Keratinocyte (primary cell): ENCODE data around the gene SH3GL3. TPM values are rescaled to one million over a fixed set of nuclear protein-coding genes. Genes with fewer than 3 reads are reported as not detected.
A peak's percentile ranks its signal among the peaks of the same experiment; 100 is the strongest.

Source experiments
- DNase-seq: peaks from one replicate; pipeline ENCODE4 v3.0.0-alpha.2; 2011; ENCODE audit warnings: low read depth, missing footprints, low spot score
- FAIRE-seq: peaks from 2 replicates; lab custom pipeline; 2011; peaks lifted over from hg19 to GRCh38; lab: Jason Lieb, UNC
- H2AFZ ChIP-seq: 2 replicates; pipeline ENCODE4 v1.6.0; 2012; ENCODE audit warnings: low read length, control low read depth, inconsistent platforms; ENCODE audit not compliant: control insufficient read depth
- H3K27ac ChIP-seq: 2 replicates; pipeline ENCODE4 v1.5.1; 2011; ENCODE audit warnings: low read length; ENCODE audit not compliant: control insufficient read depth, insufficient read depth
- H3K27me3 ChIP-seq: 3 replicates; pipeline ENCODE4 v1.6.0; 2011; ENCODE audit warnings: low read length; ENCODE audit not compliant: control insufficient read depth, insufficient read depth; ENCODE audit errors: extremely low read depth
- H3K36me3 ChIP-seq, 2 experiments: 2 replicates in 1 of 2; 3 replicates in 1 of 2; pipeline ENCODE4 v1.5.1; 2011; ENCODE audit warnings: low read length in 2 of 2, mild to moderate bottlenecking in 1 of 2; ENCODE audit not compliant: control insufficient read depth in 2 of 2, insufficient read depth in 2 of 2; ENCODE audit errors: extremely low read depth in 1 of 2
- H3K4me1 ChIP-seq: 3 replicates; pipeline ENCODE4 v1.5.1; 2011; ENCODE audit warnings: low read length; ENCODE audit not compliant: control insufficient read depth, insufficient read depth; ENCODE audit errors: extremely low read depth
- H3K4me2 ChIP-seq: 3 replicates; pipeline ENCODE4 v1.6.0; 2011; ENCODE audit warnings: low read depth, low read length; ENCODE audit not compliant: control insufficient read depth, insufficient read depth; ENCODE audit errors: extremely low read depth
- H3K4me3 ChIP-seq, 3 experiments: fragments of 200-600 bp in 1 of 3; sonication (generic) in 1 of 3; 2 replicates in 2 of 3; 3 replicates in 1 of 3; pipeline ENCODE4 v1.5.1; 2011 to 2016; ENCODE audit warnings: low read length in 3 of 3, mild to moderate bottlenecking in 3 of 3, control low read depth in 2 of 3, inconsistent platforms in 1 of 3, low read depth in 1 of 3, mixed read lengths in 1 of 3, mixed run types in 1 of 3, moderate library complexity in 1 of 3; ENCODE audit not compliant: control insufficient read depth in 2 of 3, insufficient read depth in 2 of 3; ENCODE audit errors: extremely low read depth in 1 of 3
- H3K79me2 ChIP-seq: 2 replicates; pipeline ENCODE4 v1.6.0; 2012; ENCODE audit warnings: low read length; ENCODE audit not compliant: control insufficient read depth, insufficient read depth
- H3K9ac ChIP-seq: 3 replicates; pipeline ENCODE4 v1.6.0; 2011; ENCODE audit warnings: low read length; ENCODE audit not compliant: control insufficient read depth, insufficient read depth; ENCODE audit errors: extremely low read depth
- H3K9me1 ChIP-seq: 3 replicates; pipeline ENCODE4 v1.6.0; 2011; ENCODE audit warnings: low read length; ENCODE audit not compliant: control insufficient read depth, insufficient read depth; ENCODE audit errors: extremely low read depth
- H3K9me3 ChIP-seq: 2 replicates; pipeline ENCODE4 v1.5.1; 2012; ENCODE audit warnings: low read depth, low read length; ENCODE audit not compliant: control insufficient read depth
- H4K20me1 ChIP-seq: 3 replicates; pipeline ENCODE4 v1.6.0; 2011; ENCODE audit warnings: low read length; ENCODE audit not compliant: control insufficient read depth, insufficient read depth; ENCODE audit errors: extremely low read depth
- CTCF ChIP-seq, 3 experiments: IDR thresholded peaks in 1 of 3; conservative IDR thresholded peaks in 1 of 3; optimal IDR thresholded peaks in 1 of 3; 2 replicates in 2 of 3; 3 replicates in 1 of 3; pipeline versions ENCODE3 to v1.5.1; 2011; ENCODE audit warnings: low read length in 3 of 3, mild to moderate bottlenecking in 3 of 3, moderate library complexity in 2 of 3, control low read depth in 1 of 3, inconsistent platforms in 1 of 3; ENCODE audit not compliant: insufficient read depth in 2 of 3; ENCODE audit errors: extremely low read depth in 1 of 3
- EZH2 ChIP-seq: IDR thresholded peaks from one replicate; pipeline ENCODE4 v1.6.1; 2012; ENCODE audit warnings: inconsistent platforms, mild to moderate bottlenecking, low read length, moderate library complexity
- dilution Hi-C: fragments of 300-500 bp; cut with MboI; formaldehyde crosslinking; loops from one replicate; pipeline ENCODE4 v1.7.0; 2020; ENCODE audit warnings: low sequenced_read_pairs; ENCODE audit not compliant: extremely low pct_ligation_motif_present
- polyA plus RNA-seq, 5 experiments: library from polyadenylated mRNA; depleted of rRNA in 3 of 5; stranded (reverse) in 3 of 5; stranded (forward) in 1 of 5; unstranded in 1 of 5; fragments of >200 nt; gene quantifications; 1 replicate in 1 of 5; 2 replicates in 3 of 5; 3 replicates in 1 of 5; pipeline versions ENCODE4 v1.2.1 to v1.2.3, GENCODE V29; 2011 to 2012; ENCODE audit warnings: missing spikeins in 2 of 5, low read depth in 1 of 5, low replicate concordance in 1 of 5

SH3GL3 gene
- polyA plus RNA-seq, 1 donor (not counting 4 experiments of a cell fraction or from before 2014, with no cell fraction given): 0.20 TPM

- H3K4me3 ChIP-seq: no peak overlapping the region
- H3K4me1 ChIP-seq: no peaks in the 10 kb centered on the region
- no peak for TF ChIP-seq EZH2
- TF ChIP-seq CTCF (optimal IDR thresholded peaks at IDR 0.05 in 1 of 3, IDR thresholded peaks at IDR 0.05 in 1 of 3, conservative IDR thresholded peaks at IDR 0.05 in 1 of 3; ENCODE audit: extremely low read depth in 1 of 3, insufficient read depth in 2 of 3, low read length in 3 of 3): no peak
- no peak overlapping the region for H3K9ac ChIP-seq
- no peaks in the 10 kb centered on the region for H4K20me1 ChIP-seq
- no peaks in the 10 kb centered on the region for H3K79me2 ChIP-seq
- no peak overlapping the region for H3K4me2 ChIP-seq
- no peaks in the 10 kb centered on the region for H3K9me1 ChIP-seq
- no peaks in the 10 kb centered on the region for H3K36me3 ChIP-seq
- dilution Hi-C loops: loop anchor here (25.0 kb wide), 1 partner anchor 296 kb away; no protein-coding TSS in a partner anchor
- no peak overlapping the region for H2AFZ ChIP-seq
- DNase-seq (no peak), FAIRE-seq (no peak)
- H3K27ac ChIP-seq: no peak overlapping the region
- no peaks in the 10 kb centered on the region for H3K9me3 ChIP-seq
- no peaks in the 10 kb centered on the region for H3K27me3 ChIP-seq
These were observed 111.0 kb downstream of the SH3GL3 start for GRCh38 chr15:83558146-83558545.

GRCh38 chr15:83559310-83559966, 112.3 kb downstream of the SH3GL3 start:
- no peaks in the 10 kb centered on the region for H3K9me1 ChIP-seq
- no peak overlapping the region for H3K4me3 ChIP-seq
- FAIRE-seq (peak; percentile 99), DNase-seq (peak; percentile 32)
- H3K27ac ChIP-seq: no peak overlapping the region
- dilution Hi-C loops: loop anchor here (25.0 kb wide), 1 partner anchor 297 kb away; no protein-coding TSS in a partner anchor
- no peak overlapping the region for H3K4me2 ChIP-seq
- H3K9ac ChIP-seq: no peak overlapping the region
- H2AFZ ChIP-seq: no peak overlapping the region
- TF ChIP-seq CTCF (optimal IDR thresholded peaks at IDR 0.05 in 1 of 3, IDR thresholded peaks at IDR 0.05 in 1 of 3, conservative IDR thresholded peaks at IDR 0.05 in 1 of 3; ENCODE audit: extremely low read depth in 1 of 3, insufficient read depth in 2 of 3, low read length in 3 of 3) (peak; percentile 69 to 97 (median 95)), EZH2 (no peak)
- H3K4me1 ChIP-seq: no peaks in the 10 kb centered on the region
- no peaks in the 10 kb centered on the region for H3K79me2 ChIP-seq
- no peaks in the 10 kb centered on the region for H3K9me3 ChIP-seq
- no peaks in the 10 kb centered on the region for H4K20me1 ChIP-seq
- no peaks in the 10 kb centered on the region for H3K27me3 ChIP-seq
- no peaks in the 10 kb centered on the region for H3K36me3 ChIP-seq
